Glomerular endothelial cell (primary cell): ENCODE results near the gene TREM2. TPM values are rescaled to one million over a fixed set of nuclear protein-coding genes. Genes with fewer than 3 reads are reported as not detected.
A peak's percentile ranks its signal among the peaks of the same experiment; 100 is the strongest.

Experiments used
- DNase-seq: peaks from one replicate; pipeline ENCODE4 v3.0.0-alpha.2; 2011; ENCODE audit warnings: low read depth, low spot score; ENCODE audit errors: extremely low read depth
- total RNA-seq: library from RNA; depleted of rRNA; stranded (reverse); fragments of >200 nt; gene quantifications from 2 replicates; pipeline ENCODE4 v1.2.3, GENCODE V29; 2015

The TREM2 gene
- total RNA-seq, 1 donor from 2014 or later = not detected

GRCh38 chr6:41184761-41185160 lies 21.8 kb upstream of the TREM2 start:
- DNase-seq = no peak

DNA sequence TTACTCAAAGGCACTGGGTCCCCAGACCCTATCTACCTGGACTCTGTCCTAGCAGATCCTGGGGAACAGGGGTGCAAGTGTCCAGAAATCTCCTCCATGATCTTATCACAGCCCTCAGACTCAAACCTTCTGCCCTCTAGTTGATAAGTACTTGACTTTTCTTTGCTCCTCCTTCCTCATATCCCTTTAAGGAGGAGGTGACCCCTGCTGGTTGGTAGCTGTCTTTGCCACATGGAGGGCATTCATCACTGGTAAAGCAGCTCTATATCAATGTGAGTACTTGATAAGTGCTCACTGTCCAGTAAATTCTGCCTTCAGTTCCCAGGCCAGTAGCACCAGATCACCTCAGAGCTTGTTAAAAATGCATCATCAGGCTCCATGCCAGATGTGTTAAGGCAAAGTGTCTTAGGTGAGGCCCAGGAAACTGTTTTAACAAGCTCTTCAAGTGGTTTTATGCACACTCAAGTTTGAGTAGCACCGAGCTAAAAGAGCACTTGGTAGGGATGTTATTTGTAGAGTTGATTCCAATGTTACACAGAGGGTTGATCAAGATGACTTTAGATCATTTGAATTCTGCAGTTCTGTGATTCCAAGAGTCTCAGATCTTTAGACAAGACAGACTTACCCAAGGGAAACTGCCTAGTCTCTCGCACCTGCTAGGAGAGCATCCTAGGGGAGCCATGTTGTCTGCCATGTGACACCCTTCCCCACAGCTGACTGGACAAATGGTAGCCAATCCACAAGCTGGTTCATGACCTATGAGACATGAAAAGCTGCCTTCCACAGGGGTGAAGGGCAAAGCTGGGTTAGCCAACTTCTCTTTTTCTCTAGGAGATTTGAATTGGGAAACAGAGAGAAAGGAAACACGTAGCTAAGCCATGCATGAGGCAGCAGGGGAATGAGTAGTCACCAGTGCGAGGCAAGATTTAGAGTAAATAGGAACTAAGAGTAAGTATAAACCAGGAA lies 19.4 kb upstream of the TREM2 start:
- DNase-seq = peak; percentile 23

DNA sequence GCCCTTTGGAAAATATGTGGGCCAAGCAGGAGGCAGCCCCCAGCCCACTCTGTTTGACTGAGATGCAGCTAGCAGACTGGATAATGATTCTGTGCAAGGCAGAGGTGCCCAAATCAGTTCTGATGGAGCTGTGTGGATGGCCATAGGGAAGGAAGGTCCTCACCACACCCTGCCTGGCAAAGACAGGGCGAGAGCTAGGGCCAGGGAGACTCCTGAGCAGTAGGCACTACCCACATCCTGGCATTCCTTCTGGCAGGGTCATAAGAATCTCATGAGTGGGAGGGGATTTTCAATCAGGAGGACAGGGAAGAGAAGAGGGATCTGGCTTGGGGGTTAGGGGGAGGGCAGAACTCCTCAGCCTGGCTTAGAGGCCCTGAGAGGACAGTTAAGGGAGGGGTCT lies 18.6 kb upstream of the TREM2 start:
- no peak for DNase-seq

GRCh38 chr6:41179163-41179562 lies 16.2 kb upstream of the TREM2 start:
- DNase-seq = no peak

- no peak for DNase-seq
Observed at GRCh38 chr6:41177695-41178094, 14.8 kb upstream of the TREM2 start.

DNA sequence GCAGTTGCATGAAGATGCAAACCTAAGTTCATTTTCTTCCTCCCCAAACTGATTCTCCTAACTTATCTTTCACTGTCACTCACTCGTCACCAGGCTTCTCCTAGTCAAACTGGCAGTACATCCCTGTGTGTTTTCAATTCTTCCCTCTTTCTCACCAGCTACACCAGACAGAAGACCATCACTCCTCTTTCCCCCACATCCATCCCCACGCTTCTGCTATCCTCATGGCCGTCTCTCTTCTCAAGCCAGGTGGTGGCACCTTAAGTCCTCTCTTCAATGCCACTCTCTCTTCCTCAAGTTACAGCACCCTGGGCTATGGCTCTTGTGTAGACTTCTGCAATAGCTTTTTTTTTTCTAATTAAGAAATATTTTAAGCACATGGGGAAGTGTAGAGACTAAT lies 14.4 kb upstream of the TREM2 start:
- no peak for DNase-seq

GRCh38 chr6:41176189-41176588 lies 13.3 kb upstream of the TREM2 start:
- DNase-seq = no peak

GRCh38 chr6:41175084-41175483 lies 12.2 kb upstream of the TREM2 start:
- DNase-seq = no peak

GRCh38 chr6:41174610-41175009 lies 11.7 kb upstream of the TREM2 start:
- DNase-seq = no peak

- DNase-seq = no peak
Observed at GRCh38 chr6:41171908-41172307, 9.0 kb upstream of the TREM2 start.

GRCh38 chr6:41170547-41171160 lies 7.7 kb upstream of the TREM2 start:
- no peak for DNase-seq

DNA sequence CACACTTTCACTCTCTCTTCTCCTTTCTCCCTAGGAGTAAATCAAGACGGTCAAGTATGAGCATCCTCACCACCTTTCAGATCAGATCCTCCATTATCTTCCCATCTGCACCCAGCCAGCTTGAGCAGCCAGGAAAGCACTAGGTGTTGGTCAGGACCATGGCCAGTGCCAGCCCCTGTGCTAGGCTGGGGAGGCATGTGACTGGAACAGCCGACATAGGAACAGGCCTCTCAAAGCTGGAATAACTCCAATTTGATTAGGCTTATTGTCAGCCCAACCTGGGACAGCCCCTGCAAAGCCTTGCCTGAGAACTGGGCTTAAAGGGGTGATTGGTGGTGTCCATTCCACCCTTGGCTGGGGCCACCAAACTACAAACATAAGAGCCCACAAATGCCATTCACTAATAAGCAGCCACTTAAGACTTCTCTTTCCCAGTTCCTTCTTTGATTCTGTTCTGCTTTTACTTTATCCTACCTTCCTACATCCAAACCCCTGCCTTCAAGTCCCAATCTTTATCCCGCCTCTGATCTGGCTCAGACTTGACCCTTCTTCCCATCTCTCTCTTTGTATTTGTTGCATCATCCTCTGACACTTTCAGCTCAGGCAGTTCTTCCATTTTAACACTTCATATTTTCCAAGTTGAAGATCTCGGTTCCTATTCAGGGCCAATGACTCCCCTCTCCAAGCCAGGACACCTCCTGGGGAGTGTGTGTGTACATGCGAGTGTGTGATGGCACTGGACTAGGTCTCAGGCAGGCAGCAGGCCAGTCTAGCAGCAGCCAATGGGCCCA lies 4.5 kb upstream of the TREM2 start:
- DNase-seq = no peak

- no peak for DNase-seq
Observed at GRCh38 chr6:41164551-41165120, 1.7 kb upstream of the TREM2 start.

DNA sequence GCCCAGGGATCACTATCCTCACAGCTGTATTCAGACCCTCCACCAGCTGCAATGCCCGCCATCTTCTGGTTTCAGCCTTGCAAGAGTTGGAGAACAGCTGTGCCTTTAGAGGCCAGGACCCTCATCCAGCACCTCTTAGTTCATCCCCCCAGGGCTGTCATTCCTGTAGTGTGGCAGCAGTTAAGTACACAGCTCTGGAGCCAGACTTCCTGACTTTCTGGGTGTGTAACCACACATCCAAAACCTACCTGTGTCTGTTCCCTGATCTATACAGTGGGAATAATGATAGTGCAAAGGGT lies 452 bp upstream of the TREM2 start:
- no peak for DNase-seq

DNA sequence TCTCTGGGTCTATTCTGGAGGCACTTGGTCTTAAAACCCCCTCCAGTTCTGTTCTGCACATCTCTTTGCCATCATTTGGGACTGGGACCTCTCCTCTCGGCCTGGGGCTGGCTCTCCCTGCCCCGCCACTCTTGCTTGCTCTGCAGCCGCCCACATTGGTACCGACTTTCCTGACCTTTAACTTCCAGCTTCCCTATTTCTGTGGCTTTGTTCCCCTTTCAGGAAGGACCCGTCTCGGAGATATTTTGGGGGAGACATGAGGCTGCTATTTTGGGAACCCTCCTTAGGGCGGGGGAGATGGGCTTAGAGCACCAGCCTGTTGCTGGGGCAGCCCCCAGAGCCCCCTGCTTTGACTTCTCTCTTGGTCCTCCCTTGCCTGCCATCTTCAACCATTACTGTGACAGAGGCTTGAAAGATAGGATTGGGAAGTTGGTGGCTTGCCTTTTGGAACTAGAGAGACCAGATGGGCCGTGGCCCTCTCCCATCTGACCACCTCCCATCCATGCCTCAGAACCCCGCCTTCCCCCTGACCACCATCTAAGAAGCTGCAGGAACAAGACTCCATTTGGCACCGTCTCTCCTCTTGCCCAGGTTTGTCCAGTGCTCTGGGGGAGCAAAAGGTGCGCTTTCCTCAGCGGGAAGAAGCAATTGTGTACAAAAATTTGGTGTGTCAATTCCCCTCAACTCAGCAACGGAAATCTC lies 914 bp downstream of the TREM2 start:
- DNase-seq = no peak

DNA sequence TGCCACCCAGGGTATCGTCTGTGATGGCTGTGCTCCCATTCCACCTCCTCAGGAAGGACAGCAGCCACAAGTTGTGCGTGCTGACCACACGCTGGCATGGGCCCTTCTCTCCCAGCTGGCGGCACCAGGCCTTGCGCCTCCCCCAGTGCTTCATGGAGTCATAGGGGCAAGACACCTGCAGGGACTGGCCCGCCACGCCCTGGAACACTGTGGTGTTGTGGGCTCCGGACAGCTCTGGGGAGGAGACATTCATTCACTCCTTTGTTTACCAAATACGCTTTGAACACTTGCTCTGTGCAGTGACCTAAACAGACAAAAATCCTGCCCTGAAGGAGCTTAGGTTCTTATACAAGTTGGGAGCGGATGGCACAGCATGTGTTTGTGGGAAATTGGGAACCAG lies 1.5 kb downstream of the TREM2 start:
- no peak for DNase-seq

DNA sequence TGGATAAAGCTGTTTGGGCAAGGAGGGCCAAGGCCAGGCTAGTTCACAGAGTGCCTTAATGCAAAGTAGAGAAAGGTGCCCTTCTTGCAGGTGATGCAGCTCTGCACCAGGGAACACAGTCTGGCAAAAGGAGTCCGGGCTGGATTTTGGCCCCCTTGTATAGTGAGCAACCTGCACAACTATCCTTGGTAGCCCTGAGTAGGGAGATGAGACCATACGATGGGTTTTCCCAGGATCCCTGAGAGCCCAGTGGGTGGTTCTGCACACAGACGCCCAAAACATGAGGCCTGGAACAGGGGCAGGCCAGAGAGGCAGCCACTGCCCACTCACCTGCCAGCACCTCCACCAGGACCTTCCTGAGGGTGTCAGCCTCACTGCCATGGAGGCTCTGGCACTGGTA lies 2.0 kb downstream of the TREM2 start:
- no peak for DNase-seq

DNA sequence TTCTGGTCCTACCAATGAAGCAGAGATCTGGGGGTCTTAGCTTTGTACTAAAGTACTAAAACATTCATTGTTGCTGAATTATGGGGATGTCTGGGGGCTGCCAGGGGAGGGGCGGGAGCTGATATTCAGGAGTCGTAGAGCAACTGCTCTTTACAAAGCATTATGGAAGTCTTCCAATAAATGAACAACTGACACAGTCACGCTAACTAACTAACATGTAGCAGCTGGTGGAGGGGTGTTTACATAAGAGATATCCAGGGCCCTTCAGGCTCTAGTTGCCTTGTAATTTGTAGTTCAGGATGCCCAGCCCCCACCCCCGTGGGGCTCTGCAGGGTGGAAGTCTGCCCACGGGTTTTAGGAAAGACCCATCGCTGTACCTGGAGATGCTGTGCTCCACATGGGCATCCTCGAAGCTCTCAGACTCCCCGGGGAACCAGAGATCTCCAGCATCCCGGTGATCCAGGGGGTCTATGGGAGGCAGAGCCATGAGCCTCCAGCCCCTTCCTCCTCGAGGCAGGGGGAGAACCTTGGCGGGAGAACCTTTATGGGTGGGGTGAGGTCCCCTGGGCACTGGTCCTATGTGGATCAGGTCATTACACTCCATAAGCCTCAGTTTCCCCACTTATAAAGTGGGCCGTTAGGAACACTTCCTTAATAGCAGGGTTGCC lies 3.4 kb downstream of the TREM2 start:
- no peak for DNase-seq

DNA sequence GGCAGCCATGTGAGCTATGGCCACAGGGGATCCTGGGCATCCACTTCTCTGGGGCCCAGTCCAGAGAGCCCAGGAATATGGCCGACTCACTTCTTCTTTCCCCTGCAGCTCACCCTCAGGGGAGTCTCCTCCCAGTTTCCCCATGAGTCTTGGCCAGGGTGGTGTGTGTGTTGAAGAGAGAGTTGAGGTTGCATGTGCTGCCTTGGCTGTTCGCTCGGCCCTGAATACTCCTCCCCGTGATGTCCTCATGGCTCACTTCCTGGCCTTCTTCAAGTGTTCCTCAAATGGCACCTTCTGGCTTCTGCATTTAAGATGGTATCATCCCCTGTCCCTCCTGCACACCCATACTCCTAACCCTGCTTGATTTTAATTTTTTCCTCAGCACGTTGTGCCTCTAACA lies 5.6 kb downstream of the TREM2 start:
- no peak for DNase-seq

DNA sequence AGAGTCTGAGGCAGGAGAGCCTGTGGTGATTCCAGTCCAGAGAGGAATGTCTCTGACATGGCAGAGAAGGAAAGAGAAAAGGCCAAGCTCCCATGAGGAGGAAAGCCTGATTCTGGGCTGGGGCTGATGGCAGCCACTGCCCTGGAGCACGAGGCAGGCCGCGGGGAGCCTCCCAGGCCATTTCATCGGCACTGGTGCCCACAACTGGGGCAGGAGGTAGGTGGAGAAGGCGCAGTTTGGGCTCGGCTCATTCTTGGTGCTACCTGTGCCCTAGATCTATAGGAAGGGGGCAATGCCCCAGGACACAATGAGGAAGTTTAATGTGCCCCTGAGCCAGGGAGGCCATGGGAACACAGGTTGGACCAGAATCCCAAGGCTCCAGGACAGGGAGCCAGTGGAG lies 6.1 kb downstream of the TREM2 start:
- DNase-seq = no peak
